IPS-18a (cell line): ENCODE results near the gene HLA-A.

ENCODE experiments used
- H3K27ac ChIP-seq: one replicate; pipeline ENCODE4 v1.5.1; 2013; ENCODE audit warnings: low read length
- H3K27me3 ChIP-seq: one replicate; pipeline ENCODE4 v1.6.1; 2013; ENCODE audit warnings: mild to moderate bottlenecking, low read length; ENCODE audit not compliant: control insufficient read depth, insufficient read depth
- H3K36me3 ChIP-seq: one replicate; pipeline ENCODE4 v1.6.1; 2013; ENCODE audit warnings: low read depth, low read length; ENCODE audit not compliant: control insufficient read depth
- H3K4me1 ChIP-seq: one replicate; pipeline ENCODE4 v1.6.1; 2013; ENCODE audit warnings: low read depth, low read length; ENCODE audit not compliant: control insufficient read depth
- H3K4me3 ChIP-seq: one replicate; pipeline ENCODE4 v1.5.1; 2013; ENCODE audit warnings: low read length
- H3K9ac ChIP-seq: one replicate; pipeline ENCODE4 v1.6.1; 2013; ENCODE audit warnings: mild to moderate bottlenecking, low read length, moderate library complexity
- H3K9me3 ChIP-seq: one replicate; pipeline ENCODE4 v1.6.1; 2013; ENCODE audit warnings: low read depth, low read length; ENCODE audit not compliant: control insufficient read depth

HLA-A gene

GRCh38 chr6:29942275-29943052 lies at the start of gene HLA-A:
HLA-A (plus strand) TSS chr6:29942532; CDS start chr6:29942554, 22 bp downstream.
- Histone ChIP-seq H3K9me3 (no peaks in the 10 kb centered on the region), H3K4me3 (peak within 1 kb of the TSS; percentile 59), H3K36me3 (no peaks in the 10 kb centered on the region), H3K27ac (no peak within 1 kb of the TSS), H3K27me3 (peaks cover 7% of the 10 kb centered on the region), H3K4me1 (no peaks in the 10 kb centered on the region), H3K9ac (no peak within 1 kb of the TSS)

- Histone ChIP-seq H3K4me3 (no peak overlapping the region), H3K27ac (no peak overlapping the region), H3K4me1 (no peaks in the 10 kb centered on the region), H3K9me3 (no peaks in the 10 kb centered on the region), H3K27me3 (peaks cover 26% of the 10 kb centered on the region), H3K9ac (no peak overlapping the region), H3K36me3 (no peaks in the 10 kb centered on the region)
Observed at GRCh38 chr6:29892696-29893095, 49.6 kb upstream of the HLA-A start.

GRCh38 chr6:29899281-29899680 lies 43.1 kb upstream of the HLA-A start:
- Histone ChIP-seq H3K36me3 (no peaks in the 10 kb centered on the region), H3K4me3 (no peak overlapping the region), H3K27ac (no peak overlapping the region), H3K27me3 (no peaks in the 10 kb centered on the region), H3K9ac (no peak overlapping the region), H3K9me3 (no peaks in the 10 kb centered on the region), H3K4me1 (no peaks in the 10 kb centered on the region)

GRCh38 chr6:29905286-29905685 lies 37.0 kb upstream of the HLA-A start:
- no peak overlapping the region for H3K27ac ChIP-seq
- no peaks in the 10 kb centered on the region for H3K27me3 ChIP-seq
- H3K9ac ChIP-seq = no peak overlapping the region
- no peaks in the 10 kb centered on the region for H3K36me3 ChIP-seq
- no peaks in the 10 kb centered on the region for H3K9me3 ChIP-seq
- no peak overlapping the region for H3K4me3 ChIP-seq
- H3K4me1 ChIP-seq = no peaks in the 10 kb centered on the region

GRCh38 chr6:29907637-29908340 lies 34.5 kb upstream of the HLA-A start:
- Histone ChIP-seq H3K27me3 (no peaks in the 10 kb centered on the region), H3K27ac (no peak overlapping the region), H3K9me3 (no peaks in the 10 kb centered on the region), H3K36me3 (no peaks in the 10 kb centered on the region), H3K9ac (no peak overlapping the region), H3K4me3 (no peak overlapping the region), H3K4me1 (no peaks in the 10 kb centered on the region)

GRCh38 chr6:29908341-29908662 lies 34.0 kb upstream of the HLA-A start:
- H3K36me3 ChIP-seq = no peaks in the 10 kb centered on the region
- no peaks in the 10 kb centered on the region for H3K4me1 ChIP-seq
- no peak overlapping the region for H3K4me3 ChIP-seq

GRCh38 chr6:29908710-29909109 lies 33.6 kb upstream of the HLA-A start:
- no peak overlapping the region for H3K9ac ChIP-seq
- H3K27ac ChIP-seq = no peak overlapping the region
- no peak overlapping the region for H3K4me3 ChIP-seq
- no peaks in the 10 kb centered on the region for H3K36me3 ChIP-seq
- no peaks in the 10 kb centered on the region for H3K27me3 ChIP-seq
- no peaks in the 10 kb centered on the region for H3K9me3 ChIP-seq
- H3K4me1 ChIP-seq = no peaks in the 10 kb centered on the region

More at GRCh38 chr6:29908341-29908662, 34.0 kb upstream of the HLA-A start:
- Histone ChIP-seq H3K27ac (no peak overlapping the region), H3K27me3 (no peaks in the 10 kb centered on the region), H3K9ac (no peak overlapping the region), H3K9me3 (no peaks in the 10 kb centered on the region)

GRCh38 chr6:29909985-29910384 lies 32.3 kb upstream of the HLA-A start:
- H3K27me3 ChIP-seq = no peaks in the 10 kb centered on the region
- no peak overlapping the region for H3K9ac ChIP-seq
- no peak overlapping the region for H3K4me3 ChIP-seq
- H3K9me3 ChIP-seq = no peaks in the 10 kb centered on the region
- no peak overlapping the region for H3K27ac ChIP-seq
- no peaks in the 10 kb centered on the region for H3K4me1 ChIP-seq
- H3K36me3 ChIP-seq = no peaks in the 10 kb centered on the region

- H3K27me3 ChIP-seq = no peaks in the 10 kb centered on the region
- no peaks in the 10 kb centered on the region for H3K4me1 ChIP-seq
- H3K4me3 ChIP-seq = no peak overlapping the region
- H3K27ac ChIP-seq = no peak overlapping the region
- no peaks in the 10 kb centered on the region for H3K36me3 ChIP-seq
- no peaks in the 10 kb centered on the region for H3K9me3 ChIP-seq
- no peak overlapping the region for H3K9ac ChIP-seq
Observed at GRCh38 chr6:29912840-29913239, 29.5 kb upstream of the HLA-A start.

- Histone ChIP-seq H3K27ac (no peak overlapping the region), H3K4me3 (no peak overlapping the region), H3K9ac (no peak overlapping the region), H3K36me3 (no peaks in the 10 kb centered on the region), H3K9me3 (no peaks in the 10 kb centered on the region), H3K27me3 (no peaks in the 10 kb centered on the region), H3K4me1 (no peaks in the 10 kb centered on the region)
Observed at GRCh38 chr6:29916741-29917140, 25.6 kb upstream of the HLA-A start.

- Histone ChIP-seq H3K9me3 (no peaks in the 10 kb centered on the region), H3K27me3 (no peaks in the 10 kb centered on the region), H3K36me3 (no peaks in the 10 kb centered on the region), H3K4me3 (no peak overlapping the region), H3K9ac (no peak overlapping the region), H3K4me1 (no peaks in the 10 kb centered on the region), H3K27ac (no peak overlapping the region)
Observed at GRCh38 chr6:29917857-29918256, 24.5 kb upstream of the HLA-A start.
